A673 (cell line): Measurements from ENCODE around the gene MMD. TPM values are rescaled to one million over a fixed set of nuclear protein-coding genes. Genes with fewer than 3 reads are reported as not detected.

Experiments used
- BruUV-seq: library from RNA; stranded (reverse); fragments of 400-500 nt; replicated peaks from 2 replicates; lab custom pipeline; 2021; lab: Mats Ljungman, UMichigan
- CTCF ChIA-PET: fragments of 300-600 bp; sonication (Branson Sonifier 250); formaldehyde crosslinking; loops from one replicate; lab custom pipeline; 2022; ENCODE audit warnings: antibody characterized with exemption; lab: Charles Lee
- POLR2A ChIA-PET: fragments of 300-600 bp; sonication (Branson Sonifier 250); formaldehyde crosslinking; loops from one replicate; lab custom pipeline; 2022; ENCODE audit warnings: antibody characterized with exemption; ENCODE audit not compliant: low non-redundant PET; lab: Charles Lee
- DNase-seq: peaks from one replicate; pipeline ENCODE4 v3.0.0-alpha.2; 2015; ENCODE audit warnings: low spot score
- H3K27ac ChIP-seq: fragments of 200-600 bp; sonication (generic); 2 replicates; pipeline ENCODE4 v1.5.1; 2016; ENCODE audit warnings: mixed run types, low read depth, mild to moderate bottlenecking, mixed read lengths, antibody characterized with exemption, low read length; ENCODE audit not compliant: poor library complexity, severe bottlenecking
- H3K27me3 ChIP-seq: fragments of 200-600 bp; sonication (generic); replicated peaks from 2 replicates; pipeline ENCODE4 v1.6.1; 2017; ENCODE audit warnings: mixed run types, low read depth, mild to moderate bottlenecking, mixed read lengths, antibody characterized with exemption, low read length; ENCODE audit not compliant: insufficient read depth, poor library complexity
- H3K36me3 ChIP-seq: fragments of 200-600 bp; sonication (generic); 2 replicates; pipeline ENCODE4 v1.6.1; 2016; ENCODE audit warnings: mixed run types, mild to moderate bottlenecking, mixed read lengths, antibody characterized with exemption, low read length; ENCODE audit not compliant: insufficient read depth, poor library complexity, severe bottlenecking
- H3K4me1 ChIP-seq: fragments of 200-600 bp; sonication (generic); 2 replicates; pipeline ENCODE4 v1.6.1; 2017; ENCODE audit warnings: mixed run types, mild to moderate bottlenecking, mixed read lengths, antibody characterized with exemption, low read length; ENCODE audit not compliant: insufficient read depth, poor library complexity, severe bottlenecking
- H3K4me3 ChIP-seq: fragments of 200-600 bp; sonication (generic); 2 replicates; pipeline ENCODE4 v1.5.1; 2016; ENCODE audit warnings: low read depth, mixed run types, mild to moderate bottlenecking, mixed read lengths, low read length; ENCODE audit not compliant: poor library complexity, severe bottlenecking
- H3K9me3 ChIP-seq: fragments of 200-600 bp; sonication (generic); 2 replicates; pipeline ENCODE4 v1.6.1; 2016; ENCODE audit warnings: mixed run types, low read depth, mild to moderate bottlenecking, mixed read lengths, antibody characterized with exemption, low read length; ENCODE audit not compliant: poor library complexity, severe bottlenecking
- EZH2 ChIP-seq: fragments of 200-600 bp; sonication (generic); IDR thresholded peaks from 2 replicates; pipeline ENCODE4 v1.6.1; 2017; ENCODE audit warnings: borderline replicate concordance, low read depth, mild to moderate bottlenecking, mixed read lengths, antibody characterized with exemption, low read length; ENCODE audit not compliant: poor library complexity, severe bottlenecking
- intact Hi-C: fragments of 100-400 bp; cut with micrococcal nuclease; formaldehyde crosslinking; loops from one replicate; pipeline ENCODE4 v1.10.0; 2022; ENCODE audit not compliant: unreplicated experiment
- total RNA-seq: library from RNA; stranded (reverse); gene quantifications from 2 replicates; pipeline ENCODE4 v1.2.3, GENCODE V29; 2021
- TF ChIP-seq, protein P1 (sequence below): fragments of 300-800, 200-600 bp; sonication (generic); conservative IDR thresholded peaks from 2 replicates; pipeline ENCODE4 v1.5.1; 2017; ENCODE audit warnings: low read depth, mild to moderate bottlenecking, antibody characterized with exemption, low read length, moderate library complexity, mixed read lengths

MMD gene
- total RNA-seq, 1 experiment from 2014 or later: 24.9 TPM

- H3K27ac ChIP-seq: no peak overlapping the region
- no peaks in the 10 kb centered on the region for H3K4me1 ChIP-seq
- BruUV-seq: no TSS peak
These were observed 55.6 kb downstream of the MMD start for GRCh38 chr17:55366020-55366481.

DNA sequence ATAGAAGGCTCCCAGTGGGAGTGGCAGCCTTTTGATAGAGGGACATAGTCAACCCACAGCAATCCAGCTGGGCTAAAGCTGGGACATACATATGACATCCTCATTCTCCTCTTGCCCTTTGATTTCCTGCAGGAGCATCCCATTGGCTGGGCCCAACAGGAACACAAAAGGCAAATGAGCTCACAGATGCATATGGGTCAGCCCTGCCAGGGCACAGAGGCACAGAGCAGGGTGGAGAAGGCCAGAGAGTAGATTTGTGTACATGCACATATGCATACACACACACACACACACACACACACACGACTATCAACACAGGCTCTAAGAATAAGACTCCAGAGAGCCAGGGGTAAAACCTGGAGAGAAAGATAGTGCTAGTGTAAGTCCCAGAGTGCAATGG is 58.6 kb downstream of the MMD start:
- no peaks in the 10 kb centered on the region for H3K36me3 ChIP-seq
- TF ChIP-seq, protein P1, sequence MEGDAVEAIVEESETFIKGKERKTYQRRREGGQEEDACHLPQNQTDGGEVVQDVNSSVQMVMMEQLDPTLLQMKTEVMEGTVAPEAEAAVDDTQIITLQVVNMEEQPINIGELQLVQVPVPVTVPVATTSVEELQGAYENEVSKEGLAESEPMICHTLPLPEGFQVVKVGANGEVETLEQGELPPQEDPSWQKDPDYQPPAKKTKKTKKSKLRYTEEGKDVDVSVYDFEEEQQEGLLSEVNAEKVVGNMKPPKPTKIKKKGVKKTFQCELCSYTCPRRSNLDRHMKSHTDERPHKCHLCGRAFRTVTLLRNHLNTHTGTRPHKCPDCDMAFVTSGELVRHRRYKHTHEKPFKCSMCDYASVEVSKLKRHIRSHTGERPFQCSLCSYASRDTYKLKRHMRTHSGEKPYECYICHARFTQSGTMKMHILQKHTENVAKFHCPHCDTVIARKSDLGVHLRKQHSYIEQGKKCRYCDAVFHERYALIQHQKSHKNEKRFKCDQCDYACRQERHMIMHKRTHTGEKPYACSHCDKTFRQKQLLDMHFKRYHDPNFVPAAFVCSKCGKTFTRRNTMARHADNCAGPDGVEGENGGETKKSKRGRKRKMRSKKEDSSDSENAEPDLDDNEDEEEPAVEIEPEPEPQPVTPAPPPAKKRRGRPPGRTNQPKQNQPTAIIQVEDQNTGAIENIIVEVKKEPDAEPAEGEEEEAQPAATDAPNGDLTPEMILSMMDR: no peak
- TF ChIP-seq EZH2: no peak
- POLR2A ChIA-PET: interaction anchor here (0.7 kb wide), 1 partner anchor 372 kb away, joined by 3 read pairs; no protein-coding TSS in a partner anchor
- CTCF ChIA-PET: no interaction called here
- H3K27me3 ChIP-seq: no peaks in the 10 kb centered on the region
- BruUV-seq: no TSS peak
- H3K27ac ChIP-seq: no peak overlapping the region
- no peaks in the 10 kb centered on the region for H3K4me1 ChIP-seq
- intact Hi-C loops: no loop called here
- H3K4me3 ChIP-seq: no peak overlapping the region
- peaks cover 5% of the 10 kb centered on the region for H3K9me3 ChIP-seq
- DNase-seq: no peak

More at GRCh38 chr17:55366020-55366481, 55.6 kb downstream of the MMD start:
- no peak for DNase-seq
- intact Hi-C loops: no loop called here
- Histone ChIP-seq H3K36me3 (no peaks in the 10 kb centered on the region), H3K4me3 (no peak overlapping the region), H3K9me3 (peaks cover 2% of the 10 kb centered on the region), H3K27me3 (no peaks in the 10 kb centered on the region)
- ChIA-PET CTCF (no interaction called here), POLR2A (no interaction called here)
- TF ChIP-seq EZH2: no peak
- TF ChIP-seq, protein P1: no peak

- Histone ChIP-seq H3K9me3 (peaks cover 5% of the 10 kb centered on the region), H3K4me3 (no peak overlapping the region), H3K36me3 (no peaks in the 10 kb centered on the region), H3K27me3 (no peaks in the 10 kb centered on the region), H3K27ac (no peak overlapping the region), H3K4me1 (peaks cover 3% of the 10 kb centered on the region)
- no TSS peak for BruUV-seq
- CTCF ChIA-PET: no interaction called here
- POLR2A ChIA-PET: no interaction called here
- intact Hi-C loops: no loop called here
- DNase-seq: no peak
- TF ChIP-seq EZH2: no peak
- TF ChIP-seq, protein P1: no peak
These were observed 60.7 kb downstream of the MMD start for GRCh38 chr17:55360971-55361370.
